Activated CD8-positive, alpha-beta memory T cell treated with anti-CD3 and anti-CD28 coated beads, Interleukin-2, amount 10 ng/mL, durations not matched to agents 7 days and 5 days (primary cell): ENCODE results near the gene POU5F1. TPM values are rescaled to one million over a fixed set of nuclear protein-coding genes. Genes with fewer than 3 reads are reported as not detected.
A peak's percentile ranks its signal among the peaks of the same experiment; 100 is the strongest.
"Not testable (repeated sequence)": the region's sequence is repeated elsewhere in the genome, so short reads cannot be mapped to it uniquely, and the experiment has no call there.

Experiments used
- ATAC-seq: fragments of 150-1000 bp; cut with Tn5 transposase; one replicate; pipeline ENCODE4 v1.10.0; 2021; ENCODE audit warnings: moderate library complexity
- CTCF ChIA-PET: fragments of 350-600 bp; sonication (Branson Sonifier 250); formaldehyde crosslinking; loops from one replicate; lab custom pipeline; 2021; ENCODE audit warnings: antibody characterized with exemption; lab: Charles Lee
- DNase-seq: peaks from one replicate; pipeline ENCODE4 v3.0.0-alpha.2; 2020
- H3K27ac Mint-ChIP-seq: one replicate; pipeline ENCODE4 v1.8.0; 2021; ENCODE audit warnings: mild to moderate bottlenecking, mixed read lengths
- H3K27me3 Mint-ChIP-seq: one replicate; pipeline ENCODE4 v1.8.0; 2021; ENCODE audit warnings: mixed read lengths
- H3K36me3 Mint-ChIP-seq: one replicate; pipeline ENCODE4 v1.8.0; 2021; ENCODE audit warnings: mild to moderate bottlenecking, mixed read lengths
- H3K4me1 Mint-ChIP-seq: one replicate; pipeline ENCODE4 v1.8.0; 2021; ENCODE audit warnings: mixed read lengths
- H3K4me3 Mint-ChIP-seq: one replicate; pipeline ENCODE4 v1.8.0; 2021; ENCODE audit warnings: mild to moderate bottlenecking, moderate library complexity, mixed read lengths
- H3K9me3 Mint-ChIP-seq: one replicate; pipeline ENCODE4 v1.8.0; 2022; ENCODE audit warnings: low read depth, mixed read lengths
- total RNA-seq, 2 experiments: library from RNA; stranded (reverse); gene quantifications; one replicate each; pipeline ENCODE4 v1.2.3, GENCODE V29; 2021

Gene POU5F1
- total RNA-seq: not detected

GRCh38 chr6:31170600-31170881, at the start of gene POU5F1:
POU5F1 (minus strand) TSS chr6:31170682; CDS start chr6:31170620, 62 bp downstream.
- ATAC-seq (no peak), DNase-seq (no peak)
- Mint-ChIP-seq H3K36me3 (peaks cover 2% of the 10 kb centered on the region), H3K9me3 (no peaks in the 10 kb centered on the region), H3K27me3 (no peaks in the 10 kb centered on the region), H3K4me3 (no peak within 1 kb of the TSS), H3K4me1 (no peaks in the 10 kb centered on the region), H3K27ac (no peak within 1 kb of the TSS)
- CTCF ChIA-PET: no interaction called here

GRCh38 chr6:31216208-31216898, 45.9 kb upstream of the POU5F1 start:
- H3K27me3 Mint-ChIP-seq: peaks cover 10% of the 10 kb centered on the region
- DNase-seq (no peak), ATAC-seq (no peak)
- H3K9me3 Mint-ChIP-seq: peaks cover 4% of the 10 kb centered on the region
- peaks cover 5% of the 10 kb centered on the region for H3K36me3 Mint-ChIP-seq
- peaks cover 3% of the 10 kb centered on the region for H3K4me1 Mint-ChIP-seq
- CTCF ChIA-PET: interaction anchor here (1.0 to 2.1 kb wide), 2 partner anchors 31 to 150 kb away, joined by 3 to 6 read pairs; no protein-coding TSS in a partner anchor
- H3K27ac Mint-ChIP-seq: no peak overlapping the region
- H3K4me3 Mint-ChIP-seq: no peak overlapping the region

GRCh38 chr6:31215216-31215615, 44.7 kb upstream of the POU5F1 start:
- H3K36me3 Mint-ChIP-seq, H3K4me3 Mint-ChIP-seq, ATAC-seq, H3K27ac Mint-ChIP-seq, H3K9me3 Mint-ChIP-seq, H3K4me1 Mint-ChIP-seq, DNase-seq: not testable (repeated sequence)
- CTCF ChIA-PET: interaction anchor here (1.0 to 2.1 kb wide), 2 partner anchors 32 to 152 kb away, joined by 3 to 6 read pairs; no protein-coding TSS in a partner anchor
- peaks cover 10% of the 10 kb centered on the region for H3K27me3 Mint-ChIP-seq

DNA sequence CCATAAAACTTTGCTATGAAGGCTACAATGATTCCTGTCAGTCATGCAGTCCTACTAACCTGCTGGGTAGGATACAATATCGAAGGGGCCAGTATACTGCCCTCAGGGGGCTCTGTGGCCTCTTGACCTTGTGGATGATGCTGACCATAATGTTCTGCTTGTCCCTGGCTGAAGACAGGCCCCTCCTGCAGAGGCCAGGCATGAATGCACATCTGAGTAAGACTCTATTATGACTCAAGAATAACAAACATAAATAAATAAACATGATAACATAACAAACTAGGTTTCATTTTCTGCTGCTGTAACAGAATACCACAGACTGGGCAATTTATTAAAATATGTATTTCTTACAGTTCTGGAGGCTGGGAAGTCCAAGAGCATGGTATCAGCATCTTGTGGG, 44.0 kb upstream of the POU5F1 start:
- Mint-ChIP-seq H3K27ac (no peak overlapping the region), H3K4me1 (peaks cover 3% of the 10 kb centered on the region), H3K27me3 (peaks cover 12% of the 10 kb centered on the region), H3K36me3 (peaks cover 5% of the 10 kb centered on the region), H3K9me3 (peaks cover 4% of the 10 kb centered on the region), H3K4me3 (no peak overlapping the region)
- ATAC-seq: no peak
- CTCF ChIA-PET: no interaction called here
- no peak for DNase-seq

GRCh38 chr6:31210741-31211532, 40.5 kb upstream of the POU5F1 start:
- DNase-seq: no peak
- H3K9me3 Mint-ChIP-seq: no peaks in the 10 kb centered on the region
- peaks cover 2% of the 10 kb centered on the region for H3K27me3 Mint-ChIP-seq
- peaks cover under 1% of the 10 kb centered on the region for H3K36me3 Mint-ChIP-seq
- CTCF ChIA-PET: interaction anchor here (0.6 to 1.5 kb wide), 2 partner anchors 19 to 156 kb away, joined by 3 to 5 read pairs; no protein-coding TSS in a partner anchor
- peaks cover under 1% of the 10 kb centered on the region for H3K4me1 Mint-ChIP-seq
- H3K27ac Mint-ChIP-seq: no peak overlapping the region
- ATAC-seq: no peak
- no peak overlapping the region for H3K4me3 Mint-ChIP-seq

GRCh38 chr6:31210123-31210522, 39.6 kb upstream of the POU5F1 start:
- Mint-ChIP-seq H3K36me3 (peaks cover 4% of the 10 kb centered on the region), H3K9me3 (no peaks in the 10 kb centered on the region), H3K4me1 (peaks cover 5% of the 10 kb centered on the region), H3K27ac (no peak overlapping the region), H3K4me3 (no peak overlapping the region), H3K27me3 (peaks cover 2% of the 10 kb centered on the region)
- CTCF ChIA-PET: interaction anchor here (1.5 kb wide), 1 partner anchor 156 kb away, joined by 5 read pairs; no protein-coding TSS in a partner anchor
- no peak for ATAC-seq
- DNase-seq: no peak

- no peak for DNase-seq
- H3K4me1 Mint-ChIP-seq: peaks cover 12% of the 10 kb centered on the region
- H3K4me3 Mint-ChIP-seq: no peak overlapping the region
- no peak for ATAC-seq
- H3K27me3 Mint-ChIP-seq: peaks cover 2% of the 10 kb centered on the region
- H3K9me3 Mint-ChIP-seq: no peaks in the 10 kb centered on the region
- CTCF ChIA-PET: interaction anchor here (0.8 to 0.9 kb wide), 2 partner anchors 12 to 156 kb away, joined by 3 read pairs; no protein-coding TSS in a partner anchor
- peaks cover 8% of the 10 kb centered on the region for H3K36me3 Mint-ChIP-seq
- no peak overlapping the region for H3K27ac Mint-ChIP-seq
Measured at GRCh38 chr6:31209137-31209536, 38.7 kb upstream of the POU5F1 start.

DNA sequence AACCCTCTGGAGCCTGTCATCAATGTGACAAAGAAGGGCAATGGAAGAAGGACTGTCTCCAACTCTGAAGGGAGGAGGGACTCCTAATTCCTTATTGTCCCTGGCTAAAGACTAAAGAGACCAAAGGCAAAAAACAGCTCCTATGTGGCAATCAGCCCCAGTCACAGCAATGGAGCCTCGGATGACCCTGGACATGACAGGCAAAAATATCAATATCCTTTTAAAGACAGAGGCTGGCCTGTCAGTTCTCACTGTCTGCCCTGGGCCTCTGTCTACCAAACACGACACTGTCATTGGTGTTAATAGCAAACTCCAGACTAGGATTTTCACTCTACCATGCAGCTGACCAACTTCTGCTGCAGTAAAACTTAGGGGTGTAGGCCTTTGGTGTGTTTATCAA, 38.0 kb upstream of the POU5F1 start:
- no peak for ATAC-seq
- Mint-ChIP-seq H3K36me3 (peaks cover 8% of the 10 kb centered on the region), H3K27me3 (peaks cover 2% of the 10 kb centered on the region), H3K9me3 (no peaks in the 10 kb centered on the region), H3K4me1 (peaks cover 18% of the 10 kb centered on the region), H3K27ac (no peak overlapping the region), H3K4me3 (no peak overlapping the region)
- DNase-seq: no peak
- CTCF ChIA-PET: interaction anchor here (1.0 kb wide), 1 partner anchor 158 kb away, joined by 4 read pairs; no protein-coding TSS in a partner anchor

GRCh38 chr6:31205638-31206037, 35.2 kb upstream of the POU5F1 start:
- peaks cover 44% of the 10 kb centered on the region for H3K4me1 Mint-ChIP-seq
- H3K36me3 Mint-ChIP-seq: peaks cover 22% of the 10 kb centered on the region
- H3K27me3 Mint-ChIP-seq: peaks cover 2% of the 10 kb centered on the region
- peaks cover 2% of the 10 kb centered on the region for H3K9me3 Mint-ChIP-seq
- CTCF ChIA-PET: interaction anchor here (1.9 kb wide), 1 partner anchor 9 kb away, joined by 6 read pairs; no protein-coding TSS in a partner anchor
- no peak for DNase-seq
- H3K27ac Mint-ChIP-seq: peak overlapping the region; percentile 31
- peak overlapping the region; percentile 6 for H3K4me3 Mint-ChIP-seq
- no peak for ATAC-seq

GRCh38 chr6:31204751-31205145, 34.3 kb upstream of the POU5F1 start:
- peaks cover 2% of the 10 kb centered on the region for H3K9me3 Mint-ChIP-seq
- peak overlapping the region; percentile 82 for H3K4me3 Mint-ChIP-seq
- H3K4me1 Mint-ChIP-seq: peaks cover 52% of the 10 kb centered on the region
- peaks cover 30% of the 10 kb centered on the region for H3K36me3 Mint-ChIP-seq
- ATAC-seq (no peak), DNase-seq (no peak)
- H3K27ac Mint-ChIP-seq: peak overlapping the region; percentile 95
- CTCF ChIA-PET: no interaction called here
- H3K27me3 Mint-ChIP-seq: no peaks in the 10 kb centered on the region

GRCh38 chr6:31203345-31203979, 33.0 kb upstream of the POU5F1 start:
- DNase-seq: peak; percentile 71
- peaks cover 41% of the 10 kb centered on the region for H3K36me3 Mint-ChIP-seq
- peaks cover 2% of the 10 kb centered on the region for H3K9me3 Mint-ChIP-seq
- peak overlapping the region; percentile 82 for H3K4me3 Mint-ChIP-seq
- peaks cover 63% of the 10 kb centered on the region for H3K4me1 Mint-ChIP-seq
- peak; percentile 69 for ATAC-seq
- CTCF ChIA-PET: interaction anchor here (0.6 to 2.7 kb wide), 6 partner anchors 9 to 163 kb away, joined by 3 to 14 read pairs (median 4); no protein-coding TSS in a partner anchor
- H3K27ac Mint-ChIP-seq: peak overlapping the region; percentile 95
- H3K27me3 Mint-ChIP-seq: no peaks in the 10 kb centered on the region

DNA sequence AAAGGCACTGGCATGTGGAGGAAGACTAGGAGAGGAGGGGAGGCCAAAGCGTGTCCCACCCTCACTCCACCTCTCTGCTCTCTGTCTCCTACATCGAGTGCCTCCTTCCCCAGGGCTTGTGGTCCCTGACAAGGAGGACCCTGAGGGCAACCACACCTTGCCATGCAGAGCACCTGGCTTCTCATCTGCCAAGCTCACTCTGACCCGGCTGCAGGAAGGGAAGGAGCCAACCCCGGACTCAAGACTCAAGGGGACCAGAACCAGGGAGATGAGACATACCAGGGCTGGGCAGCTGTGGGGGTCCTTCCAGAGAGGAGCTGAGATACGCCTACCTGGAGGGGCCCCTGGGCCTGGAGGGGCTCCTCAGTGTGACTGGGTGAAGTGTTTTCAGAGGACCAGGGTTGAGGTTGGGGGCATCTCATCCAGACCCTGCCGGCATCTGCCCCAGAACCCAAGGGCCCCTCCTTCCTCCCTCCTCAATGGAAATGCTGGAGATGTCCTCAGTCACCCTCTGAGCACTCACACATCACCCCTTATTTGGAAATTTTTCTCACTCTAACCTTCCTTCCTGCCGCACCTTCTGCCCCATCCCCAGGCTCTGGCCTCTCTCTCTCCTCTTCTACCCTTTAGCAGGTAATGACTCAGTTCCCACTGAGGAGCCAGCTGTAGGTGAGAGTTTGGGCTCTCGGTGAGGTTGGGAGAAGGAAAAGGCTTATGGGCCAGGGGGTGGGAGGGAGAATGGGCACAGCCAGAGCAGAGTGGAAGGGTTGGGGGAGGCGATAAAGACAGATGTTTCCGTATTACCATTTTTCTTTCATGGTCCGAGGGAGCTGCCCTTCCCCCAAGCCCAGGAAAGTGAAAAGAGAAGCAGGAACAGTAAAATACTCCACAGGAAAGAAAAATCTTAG, 32.0 kb upstream of the POU5F1 start:
- H3K36me3 Mint-ChIP-seq: peaks cover 41% of the 10 kb centered on the region
- ATAC-seq (peak; percentile 1), DNase-seq (no peak)
- H3K4me3 Mint-ChIP-seq: peak overlapping the region; percentile 82
- H3K27ac Mint-ChIP-seq: peak overlapping the region; percentile 95
- H3K9me3 Mint-ChIP-seq: peaks cover 2% of the 10 kb centered on the region
- CTCF ChIA-PET: interaction anchor here (0.7 to 2.7 kb wide), 5 partner anchors 8 to 164 kb away, joined by 3 to 14 read pairs (median 5); no protein-coding TSS in a partner anchor
- H3K27me3 Mint-ChIP-seq: no peaks in the 10 kb centered on the region
- peaks cover 63% of the 10 kb centered on the region for H3K4me1 Mint-ChIP-seq
